GM12878 (cell line): ENCODE measurements around the gene TRNT1. TPM values are rescaled to one million over a fixed set of nuclear protein-coding genes. Genes with fewer than 3 reads are reported as not detected.

ENCODE experiments used
- ATAC-seq: fragments of 200-7000 bp; cut with Tn5 transposase; 3 replicates; pipeline ENCODE4 v1.9.1; 2020; ENCODE audit warnings: mild to moderate bottlenecking, moderate library complexity
- BruUV-seq: library from RNA; stranded (reverse); fragments of 400-500 nt; replicated peaks from 2 replicates; lab custom pipeline; 2021; lab: Mats Ljungman, UMichigan
- CTCF ChIA-PET: fragments of 300-600 bp; sonication (Branson Sonifier 250); formaldehyde crosslinking; extraction: SDS; loops from one replicate; lab custom pipeline; 2021; ENCODE audit warnings: inconsistent platforms; lab: Yijun Ruan, JAX
- POLR2A ChIA-PET: fragments of 350-600 bp; formaldehyde crosslinking; extraction: SDS; loops from one replicate; lab custom pipeline; 2021; ENCODE audit warnings: inconsistent platforms; lab: Charles Lee
- RAD21 ChIA-PET: fragments of 300-600 bp; sonication (Branson Sonifier 250); formaldehyde crosslinking; loops from one replicate; lab custom pipeline; 2023; ENCODE audit warnings: antibody characterized with exemption; ENCODE audit not compliant: unreplicated experiment; lab: Charles Lee
- SMC1A ChIA-PET: fragments of 300-600 bp; sonication (Branson Sonifier 250); formaldehyde crosslinking; loops from one replicate; lab custom pipeline; 2023; ENCODE audit not compliant: unreplicated experiment, uncharacterized antibody; lab: Charles Lee
- DNase-seq: peaks from one replicate; pipeline ENCODE4 v3.0.0-alpha.2; 2011; ENCODE audit warnings: low read depth, low spot score
- FAIRE-seq: peaks from 3 replicates; lab custom pipeline; 2011; peaks lifted over from hg19 to GRCh38; lab: Jason Lieb, UNC
- H2AFZ ChIP-seq: 2 replicates; pipeline ENCODE4 v1.6.0; 2011; ENCODE audit warnings: low read depth, low read length, control low read depth; ENCODE audit not compliant: control insufficient read depth
- H3K27ac ChIP-seq: 2 replicates; pipeline ENCODE4 v1.5.1; 2011; ENCODE audit warnings: control low read depth; ENCODE audit not compliant: control insufficient read depth, insufficient read depth
- H3K27me3 ChIP-seq, 2 experiments: replicated peaks in 1 of 2; 2 replicates each; pipeline versions ENCODE4 v1.6.0 to v1.6.1; 2011; ENCODE audit warnings: low read length in 1 of 2; ENCODE audit not compliant: control insufficient read depth in 2 of 2, insufficient read depth in 2 of 2
- H3K36me3 ChIP-seq, 2 experiments: 2 replicates each; pipeline ENCODE4 v1.5.1; 2011; ENCODE audit warnings: low read length in 1 of 2; ENCODE audit not compliant: control insufficient read depth in 2 of 2, insufficient read depth in 2 of 2
- H3K4me1 ChIP-seq: 2 replicates; pipeline ENCODE4 v1.6.1; 2011; ENCODE audit warnings: mild to moderate bottlenecking, low read length, moderate library complexity, mixed read lengths; ENCODE audit not compliant: control insufficient read depth, insufficient read depth
- H3K4me2 ChIP-seq: 2 replicates; pipeline ENCODE4 v1.6.0; 2011; ENCODE audit warnings: control low read depth; ENCODE audit not compliant: control insufficient read depth, insufficient read depth
- H3K4me3 ChIP-seq: fragments of 200-600 bp; sonication (generic); 2 replicates; pipeline ENCODE4 v1.5.1; 2016
- H3K79me2 ChIP-seq: 2 replicates; pipeline ENCODE4 v1.6.0; 2011; ENCODE audit warnings: low read length; ENCODE audit not compliant: control insufficient read depth, insufficient read depth
- H3K9ac ChIP-seq: 2 replicates; pipeline ENCODE4 v1.8.0; 2011; ENCODE audit warnings: low read length, control low read depth, mixed read lengths; ENCODE audit not compliant: control insufficient read depth, insufficient read depth
- H3K9me3 ChIP-seq: replicated peaks from 3 replicates; pipeline ENCODE4 v1.5.1; 2011; ENCODE audit warnings: mild to moderate bottlenecking, low read length; ENCODE audit not compliant: control insufficient read depth, insufficient read depth
- H4K20me1 ChIP-seq: 2 replicates; pipeline ENCODE4 v1.6.0; 2011; ENCODE audit not compliant: control insufficient read depth, insufficient read depth
- BMI1 ChIP-seq: fragments of 450-650 bp; IDR thresholded peaks from 2 replicates; pipeline ENCODE4 v1.6.1; 2016; ENCODE audit warnings: mild to moderate bottlenecking, moderate library complexity, borderline replicate concordance
- GABPA ChIP-seq: IDR thresholded peaks from 2 replicates; pipeline ENCODE4 v1.6.1; 2014; ENCODE audit warnings: antibody characterized with exemption, low read depth, mild to moderate bottlenecking, inconsistent platforms
- HCFC1 ChIP-seq: fragments of 150-350 bp; IDR thresholded peaks from 2 replicates; pipeline ENCODE4 v1.6.1; 2014; ENCODE audit warnings: low read length
- HDAC6 ChIP-seq: fragments of 200-600 bp; sonication (generic); IDR thresholded peaks from one replicate; pipeline ENCODE4 v1.8.0; 2017; ENCODE audit warnings: antibody characterized with exemption; ENCODE audit not compliant: unreplicated experiment
- IKZF2 ChIP-seq, 2 experiments: fragments of 450-650 bp; IDR thresholded peaks; 2 replicates each; pipeline ENCODE4 v1.6.1; 2017; ENCODE audit warnings: mild to moderate bottlenecking in 2 of 2, moderate library complexity in 2 of 2
- JUND ChIP-seq: IDR thresholded peaks from 2 replicates; pipeline ENCODE4 v1.6.1; 2012; ENCODE audit warnings: low read depth, mild to moderate bottlenecking, low read length, improper control_type of control experiment, moderate library complexity
- MAX ChIP-seq: IDR thresholded peaks from 2 replicates; pipeline ENCODE4 v1.6.1; 2012; ENCODE audit warnings: low read depth, low read length, improper control_type of control experiment
- MTA3 ChIP-seq: IDR thresholded peaks from 2 replicates; pipeline ENCODE4 v1.6.1; 2012; ENCODE audit warnings: low read length, inconsistent platforms, borderline replicate concordance
- NR2C2 ChIP-seq: IDR thresholded peaks from 2 replicates; pipeline ENCODE4 v1.6.1; 2011; ENCODE audit warnings: borderline replicate concordance, low read depth; ENCODE audit not compliant: control insufficient read depth, insufficient read length
- NR2F1 ChIP-seq: fragments of 450-650 bp; conservative IDR thresholded peaks from 2 replicates; pipeline ENCODE4 v1.6.1; 2017; ENCODE audit warnings: mild to moderate bottlenecking
- PRDM15 ChIP-seq: fragments of 450-650 bp; formaldehyde crosslinking; IDR thresholded peaks from 2 replicates; pipeline ENCODE4 v1.4.0; 2020; ENCODE audit warnings: mild to moderate bottlenecking, moderate library complexity
- RAD21 ChIP-seq: IDR thresholded peaks from 2 replicates; pipeline ENCODE4 v1.6.1; 2011; ENCODE audit warnings: mild to moderate bottlenecking, low read depth, low read length, moderate library complexity; ENCODE audit not compliant: insufficient read depth
- RELB ChIP-seq: fragments of 450-650 bp; IDR thresholded peaks from 2 replicates; pipeline ENCODE4 v1.6.1; 2017; ENCODE audit warnings: low read depth, mild to moderate bottlenecking, moderate library complexity
- RUNX3 ChIP-seq: IDR thresholded peaks from 2 replicates; pipeline ENCODE4 v1.6.1; 2012; ENCODE audit warnings: low read length, inconsistent platforms
- SIN3A ChIP-seq: IDR thresholded peaks from 2 replicates; pipeline ENCODE4 v1.6.1; 2012; ENCODE audit warnings: low read depth, low read length, improper control_type of control experiment
- SMARCA5 ChIP-seq: fragments of 450-650 bp; IDR thresholded peaks from 2 replicates; pipeline ENCODE4 v1.6.1; 2017; ENCODE audit warnings: mild to moderate bottlenecking
- SP1 ChIP-seq: IDR thresholded peaks from one replicate; pipeline ENCODE4 v1.6.1; 2011; ENCODE audit warnings: low read depth, low read length
- TCF7 ChIP-seq: IDR thresholded peaks from 2 replicates; pipeline ENCODE4 v1.6.1; 2014; ENCODE audit warnings: antibody characterized with exemption, borderline replicate concordance
- ZBED1 ChIP-seq: IDR thresholded peaks from 2 replicates; pipeline ENCODE4 v1.6.1; 2016; ENCODE audit warnings: borderline replicate concordance
- WGBS: methylation state at CpG from one replicate; pipeline ENCODE4 v1.1.6; 2016; ENCODE audit warnings: low lambda C conversion rate; ENCODE audit not compliant: insufficient replicate concordance, insufficient coverage; ENCODE audit errors: missing lambda C conversion rate; 5-methylcytosine and 5-hydroxymethylcytosine counted together
- in situ Hi-C: fragments of 300-500 bp; cut with MboI; formaldehyde crosslinking; loops from 9 replicates; pipeline ENCODE4 v1.14.3; 2018; ENCODE audit warnings: mixed read lengths
- intact Hi-C: fragments of 100-400 bp; cut with micrococcal nuclease; formaldehyde crosslinking; loops from one replicate; pipeline ENCODE4 v1.14.2; 2022; ENCODE audit not compliant: unreplicated experiment
- polyA plus RNA-seq, 11 experiments: library from polyadenylated mRNA; depleted of rRNA in 4 of 11; unstranded in 6 of 11; stranded (reverse) in 5 of 11; fragments of >200 nt; fragmentation: Nextera tagmentation in 4 of 11; fragmentation: Illumina TruSeq in 1 of 11; extraction: Ambion mirVana in 4 of 11; extraction: Trizol in 1 of 11; gene quantifications; 1 replicate in 1 of 11; 2 replicates in 10 of 11; pipeline versions ENCODE4 v1.2.1 to v1.2.3, GENCODE V29; 2011 to 2016; ENCODE audit warnings: inconsistent platforms in 2 of 11, missing spikeins in 2 of 11, low read depth in 1 of 11
- total RNA-seq, 4 experiments: library from RNA; depleted of rRNA in 3 of 4; stranded (reverse); fragments of >200 nt in 3 of 4; fragmentation: Illumina TruSeq in 1 of 4; extraction: Trizol in 1 of 4; gene quantifications; 2 replicates each; pipeline versions ENCODE4 v1.2.1 to v1.2.3, GENCODE V29; 2013 to 2021

TRNT1 gene
- total and polyA plus RNA-seq, 10 of the 15 experiments (the other 5 are each of a cell fraction or from before 2014, with no cell fraction given), result 28.6 to 54.9 (median 36.6) TPM

GRCh38 chr3:3179407-3180094, 52.8 kb downstream of the TRNT1 start, which contains the start of gene CRBN:
Gene CRBN, minus strand, starts transcription at chr3:3179691. Its CDS starts 4 bp downstream, at chr3:3179687.
- DNase-seq (peak; percentile 41), ATAC-seq (peak; percentile 99), FAIRE-seq (peak; percentile 47)
- no peaks in the 10 kb centered on the region for H4K20me1 ChIP-seq
- SMC1A ChIA-PET, result interaction anchor here (0.6 to 1.9 kb wide), 3 partner anchors 21 to 257 kb away, joined by 3 to 5 read pairs (median 4); no protein-coding TSS in a partner anchor
- WGBS, result 1% methylated on average over 56 of the region's 56 CpGs
- H3K27me3 ChIP-seq, result peaks cover 0 to 2% of the 10 kb centered on the region in 2 experiments; a peak in 1 of 4 replicates
- H3K9me3 ChIP-seq, result no peaks in the 10 kb centered on the region
- H3K27ac ChIP-seq, result peak within 1 kb of the TSS; percentile 67
- RAD21 ChIA-PET, result no interaction called here
- peak within 1 kb of the TSS; percentile 91 for H2AFZ ChIP-seq
- CTCF ChIA-PET, result interaction anchor here (0.6 to 1.0 kb wide), 5 partner anchors 12 to 1891 kb away, joined by 3 to 6 read pairs (median 3); no protein-coding TSS in a partner anchor
- peak within 1 kb of the TSS; percentile 84 for H3K4me2 ChIP-seq
- peak within 1 kb of the TSS; percentile 72 for H3K9ac ChIP-seq
- POLR2A ChIA-PET, result no interaction called here
- in situ Hi-C loops, result no loop called here
- no TSS peak for BruUV-seq
- H3K36me3 ChIP-seq, result no peaks in the 10 kb centered on the region
- H3K4me1 ChIP-seq, result peaks cover 8% of the 10 kb centered on the region
- peak within 1 kb of the TSS; percentile 88 for H3K4me3 ChIP-seq
- H3K79me2 ChIP-seq, result peaks cover 21% of the 10 kb centered on the region
- intact Hi-C loops, result loop anchor here (2.0 to 10.0 kb wide), 3 partner anchors 53 to 645 kb away; partner anchors contain the start of gene TRNT1
- TF ChIP-seq PRDM15 (CRISPR knock-in tag) (no peak), TCF7 (no peak), SP1 (peak; percentile 78), GABPA (peak; percentile 46; the same call in 1 of the 2 replicates), RUNX3 (peak; percentile 72), NR2C2 (no peak), HDAC6 (no peak), MTA3 (no peak), BMI1 (no peak), NR2F1 (peak; percentile 30; the same call in 1 of the 2 replicates), RAD21 (peak; percentile 70), MAX (peak; percentile 75; the same call in 1 of the 2 replicates), ZBED1 (no peak; the same call in 1 of the 2 replicates), SMARCA5 (peak; percentile 91), JUND (no peak), SIN3A (peak; percentile 63; the same call in 1 of the 2 replicates), IKZF2 (IDR thresholded peaks at IDR 0.05) (peak in 1 of 2 experiments; percentile 24; a peak in 1 of 4 replicates), HCFC1 (peak; percentile 74), RELB (peak; percentile 99)
